Mesenchymal stem cell (in vitro differentiated cells and primary cell): ENCODE results near the gene HSBP1.

Experiments
- DNase-seq: peaks from one replicate; pipeline ENCODE4 v3.0.0-alpha.2; 2013
- H2AFZ ChIP-seq: one replicate; pipeline ENCODE4 v1.6.1; 2013; ENCODE audit warnings: low read depth, mild to moderate bottlenecking, control low read depth, inconsistent platforms, low read length, moderate library complexity
- H2AK5ac ChIP-seq: 2 replicates; pipeline ENCODE4 v1.6.1; 2013; ENCODE audit warnings: low read length, moderate library complexity, mild to moderate bottlenecking, inconsistent platforms; ENCODE audit not compliant: severe bottlenecking
- H2BK120ac ChIP-seq: one replicate; pipeline ENCODE4 v1.6.1; 2013; ENCODE audit warnings: low read depth, mild to moderate bottlenecking, inconsistent platforms, low read length, moderate library complexity
- H2BK12ac ChIP-seq, 2 experiments: one replicate each; pipeline ENCODE4 v1.6.1; 2013; ENCODE audit warnings: inconsistent platforms in 2 of 2, low read length in 2 of 2, mild to moderate bottlenecking in 2 of 2, moderate library complexity in 2 of 2, control low read depth in 1 of 2
- H2BK15ac ChIP-seq: one replicate; pipeline ENCODE4 v1.6.1; 2013; ENCODE audit warnings: mild to moderate bottlenecking, low read depth, inconsistent platforms; ENCODE audit not compliant: poor library complexity, severe bottlenecking
- H2BK5ac ChIP-seq: 2 replicates; pipeline ENCODE4 v1.6.1; 2013; ENCODE audit warnings: low read depth, mild to moderate bottlenecking, low read length, control low read depth, inconsistent platforms; ENCODE audit not compliant: poor library complexity, severe bottlenecking
- H3K14ac ChIP-seq, 2 experiments: one replicate each; pipeline ENCODE4 v1.6.1; 2013; ENCODE audit warnings: inconsistent platforms in 2 of 2, low read length in 2 of 2, control low read depth in 1 of 2, mild to moderate bottlenecking in 1 of 2, moderate library complexity in 1 of 2
- H3K18ac ChIP-seq, 2 experiments: one replicate each; pipeline ENCODE4 v1.6.1; 2013; ENCODE audit warnings: inconsistent platforms in 2 of 2, low read length in 2 of 2, control low read depth in 1 of 2, low read depth in 1 of 2, mild to moderate bottlenecking in 1 of 2
- H3K23ac ChIP-seq, 2 experiments: one replicate each; pipeline ENCODE4 v1.6.1; 2013; ENCODE audit warnings: inconsistent platforms in 2 of 2, low read length in 2 of 2, mild to moderate bottlenecking in 2 of 2, moderate library complexity in 2 of 2, control low read depth in 1 of 2
- H3K27ac ChIP-seq: 2 replicates; pipeline ENCODE4 v1.5.1; 2013; ENCODE audit warnings: mild to moderate bottlenecking, moderate library complexity, low read length, control low read depth, inconsistent platforms; ENCODE audit not compliant: poor library complexity, severe bottlenecking
- H3K27me3 ChIP-seq, 2 experiments: 2 replicates each; pipeline versions ENCODE4 v1.6.1 to v1.7.0; 2013; ENCODE audit warnings: low read length in 2 of 2, mild to moderate bottlenecking in 2 of 2, moderate library complexity in 2 of 2, control low read depth in 1 of 2, inconsistent platforms in 1 of 2; ENCODE audit not compliant: control insufficient read depth in 1 of 2, insufficient read depth in 1 of 2
- H3K36me3 ChIP-seq, 2 experiments: 2 replicates each; pipeline versions ENCODE4 v1.6.1 to v1.7.0; 2013; ENCODE audit warnings: low read length in 2 of 2, control low read depth in 1 of 2, inconsistent platforms in 1 of 2, low read depth in 1 of 2, mild to moderate bottlenecking in 1 of 2; ENCODE audit not compliant: insufficient read depth in 2 of 2, control insufficient read depth in 1 of 2
- H3K4ac ChIP-seq, 2 experiments: one replicate each; pipeline ENCODE4 v1.6.1; 2013; ENCODE audit warnings: inconsistent platforms in 2 of 2, low read length in 2 of 2, mild to moderate bottlenecking in 2 of 2, moderate library complexity in 2 of 2, control low read depth in 1 of 2, low read depth in 1 of 2
- H3K4me1 ChIP-seq: 2 replicates; pipeline ENCODE4 v1.6.1; 2013; ENCODE audit warnings: low read depth, low read length, control low read depth; ENCODE audit not compliant: control insufficient read depth, insufficient read depth
- H3K4me2 ChIP-seq: 2 replicates; pipeline ENCODE4 v1.6.1; 2013; ENCODE audit warnings: low read length, mild to moderate bottlenecking, inconsistent platforms; ENCODE audit not compliant: poor library complexity, severe bottlenecking
- H3K4me3 ChIP-seq, 2 experiments: 2 replicates each; pipeline versions ENCODE4 v1.5.1 to v1.7.0; 2013; ENCODE audit warnings: low read length in 2 of 2, mild to moderate bottlenecking in 2 of 2, control low read depth in 1 of 2, low read depth in 1 of 2; ENCODE audit not compliant: insufficient read depth in 1 of 2
- H3K79me1 ChIP-seq: replicated peaks from 2 replicates; pipeline ENCODE4 v1.6.1; 2013; ENCODE audit warnings: mild to moderate bottlenecking, control low read depth, low read length, inconsistent platforms; ENCODE audit not compliant: poor library complexity, severe bottlenecking
- H3K9ac ChIP-seq: 2 replicates; pipeline ENCODE4 v1.7.0; 2013; ENCODE audit warnings: mild to moderate bottlenecking, low read length, moderate library complexity
- H3K9me3 ChIP-seq: 2 replicates; pipeline ENCODE4 v1.7.0; 2013; ENCODE audit warnings: mild to moderate bottlenecking, low read length; ENCODE audit not compliant: control insufficient read depth
- H4K8ac ChIP-seq: one replicate; pipeline ENCODE4 v1.6.1; 2013; ENCODE audit warnings: inconsistent platforms, mild to moderate bottlenecking, low read length, moderate library complexity
- H4K91ac ChIP-seq: one replicate; pipeline ENCODE4 v1.6.1; 2013; ENCODE audit warnings: mild to moderate bottlenecking, low read length, inconsistent platforms
- WGBS: methylation state at CpG from one replicate; pipeline ENCODE4 v1.1.7; 2013; ENCODE audit warnings: mixed read lengths; 5-methylcytosine and 5-hydroxymethylcytosine counted together

The HSBP1 gene

GRCh38 chr16:83803811-83804210 is 4.0 kb upstream of the HSBP1 start:
- DNase-seq: no peak
- Histone ChIP-seq H3K9ac (no peak overlapping the region), H3K27me3 (no peaks in the 10 kb centered on the region), H4K8ac (no peak overlapping the region), H2BK12ac (no peak overlapping the region), H3K36me3 (no peaks in the 10 kb centered on the region), H2BK15ac (no peak overlapping the region), H3K27ac (no peak overlapping the region), H3K18ac (no peak overlapping the region), H3K4me1 (peaks cover 2% of the 10 kb centered on the region), H3K79me1 (peaks cover 1% of the 10 kb centered on the region), H4K91ac (no peak overlapping the region), H2BK120ac (no peak overlapping the region), H2AFZ (no peak overlapping the region), H2AK5ac (no peak overlapping the region), H3K9me3 (no peaks in the 10 kb centered on the region), H3K4me2 (no peak overlapping the region), H3K14ac (no peak overlapping the region), H3K4ac (no peak overlapping the region), H3K23ac (no peak overlapping the region), H3K4me3 (no peak overlapping the region), H2BK5ac (no peak overlapping the region)
- 98% methylated on average over 2 of the region's 3 CpGs for WGBS

- Histone ChIP-seq H2AFZ (no peak overlapping the region), H2AK5ac (no peak overlapping the region), H3K27me3 (no peaks in the 10 kb centered on the region), H2BK12ac (no peak overlapping the region), H3K18ac (no peak overlapping the region), H3K4me3 (no peak overlapping the region), H3K36me3 (no peaks in the 10 kb centered on the region), H3K9ac (no peak overlapping the region), H3K9me3 (no peaks in the 10 kb centered on the region), H3K23ac (no peak overlapping the region), H3K14ac (no peak overlapping the region), H3K27ac (no peak overlapping the region), H3K4ac (no peak overlapping the region), H3K79me1 (peaks cover 1% of the 10 kb centered on the region), H4K91ac (no peak overlapping the region), H2BK15ac (no peak overlapping the region), H2BK5ac (no peak overlapping the region), H3K4me1 (peaks cover 5% of the 10 kb centered on the region), H4K8ac (no peak overlapping the region), H2BK120ac (no peak overlapping the region), H3K4me2 (no peak overlapping the region)
- DNase-seq: no peak
- 94% methylated on average over 2 of the region's 5 CpGs for WGBS
These were observed 3.4 kb upstream of the HSBP1 start for GRCh38 chr16:83804366-83804765.

- no CpG with 5 or more reads among the region's 5 CpGs for WGBS
- H2BK120ac ChIP-seq: no peak overlapping the region
- no peak overlapping the region for H3K4ac ChIP-seq
- no peak overlapping the region for H2BK15ac ChIP-seq
- no peak overlapping the region for H3K9ac ChIP-seq
- H3K9me3 ChIP-seq: no peaks in the 10 kb centered on the region
- no peak for DNase-seq
- no peak overlapping the region for H3K4me3 ChIP-seq
- H3K23ac ChIP-seq: no peak overlapping the region
- H2BK12ac ChIP-seq: no peak overlapping the region
- no peak overlapping the region for H3K27ac ChIP-seq
- no peak overlapping the region for H2AK5ac ChIP-seq
- no peaks in the 10 kb centered on the region for H3K27me3 ChIP-seq
- no peak overlapping the region for H3K14ac ChIP-seq
- H3K4me1 ChIP-seq: peaks cover 8% of the 10 kb centered on the region
- H3K4me2 ChIP-seq: no peak overlapping the region
- H2BK5ac ChIP-seq: no peak overlapping the region
- peaks cover 2 to 6% of the 10 kb centered on the region in 2 experiments for H3K36me3 ChIP-seq
- H4K91ac ChIP-seq: no peak overlapping the region
- no peak overlapping the region for H2AFZ ChIP-seq
- H3K79me1 ChIP-seq: peaks cover 1% of the 10 kb centered on the region
- H3K18ac ChIP-seq: no peak overlapping the region
- H4K8ac ChIP-seq: no peak overlapping the region
These were observed 1.7 kb upstream of the HSBP1 start for GRCh38 chr16:83806036-83806435.

GRCh38 chr16:83806731-83807130 is 1.0 kb upstream of the HSBP1 start:
- no peak overlapping the region for H3K14ac ChIP-seq
- no peak overlapping the region for H4K91ac ChIP-seq
- H2BK120ac ChIP-seq: no peak overlapping the region
- H3K4ac ChIP-seq: no peak overlapping the region
- H3K79me1 ChIP-seq: peaks cover 1% of the 10 kb centered on the region
- no peak overlapping the region for H2BK12ac ChIP-seq
- H3K9me3 ChIP-seq: no peaks in the 10 kb centered on the region
- DNase-seq: no peak
- no peak overlapping the region for H3K4me3 ChIP-seq
- H3K36me3 ChIP-seq: peaks cover 2 to 13% of the 10 kb centered on the region in 2 experiments
- H3K4me2 ChIP-seq: no peak overlapping the region
- H2AFZ ChIP-seq: no peak overlapping the region
- no peaks in the 10 kb centered on the region for H3K27me3 ChIP-seq
- no peak overlapping the region for H3K27ac ChIP-seq
- H2AK5ac ChIP-seq: no peak overlapping the region
- 96% methylated on average over 6 of the region's 6 CpGs for whole genome bisulfite sequencing
- no peak overlapping the region for H3K18ac ChIP-seq
- no peak overlapping the region for H3K9ac ChIP-seq
- H2BK15ac ChIP-seq: no peak overlapping the region
- H3K23ac ChIP-seq: no peak overlapping the region
- peaks cover 8% of the 10 kb centered on the region for H3K4me1 ChIP-seq
- H4K8ac ChIP-seq: no peak overlapping the region
- no peak overlapping the region for H2BK5ac ChIP-seq
